ENCODE measurements around the gene SLC44A5. TPM values are rescaled to one million over a fixed set of nuclear protein-coding genes. Genes with fewer than 3 reads are reported as not detected.
"Not testable (repeated sequence)": the region's sequence is repeated elsewhere in the genome, so short reads cannot be mapped to it uniquely, and the experiment has no call there.

The SLC44A5 gene
- total and polyA plus RNA-seq, 9 donors = 0.12 to 1.4 (median 0.20) TPM

- H3K4me1 ChIP-seq (ENCODE audit: control insufficient read depth, insufficient read depth, low read length); H3K36me3 ChIP-seq (ENCODE audit: control insufficient read depth, insufficient read depth, low read length); DNase-seq; H3K4me3 ChIP-seq (ENCODE audit: low read length); H3K27ac ChIP-seq (ENCODE audit: low read length); H3K27me3 ChIP-seq (ENCODE audit: control insufficient read depth, insufficient read depth, low read length); H3K9me3 ChIP-seq (replicated peaks; ENCODE audit: control insufficient read depth, low read depth, low read length): not testable (repeated sequence)
- no CpG with 5 or more reads among the region's 2 CpGs for WGBS (ENCODE audit: insufficient coverage)
These were observed 347.3 kb downstream of the SLC44A5 start for GRCh38 chr1:75263616-75264015.

- not testable (repeated sequence) for H3K36me3 ChIP-seq (ENCODE audit: control insufficient read depth, insufficient read depth, low read length); DNase-seq; H3K4me1 ChIP-seq (ENCODE audit: control insufficient read depth, insufficient read depth, low read length); H3K9me3 ChIP-seq (replicated peaks; ENCODE audit: control insufficient read depth, low read depth, low read length); H3K27ac ChIP-seq (ENCODE audit: low read length); H3K4me3 ChIP-seq (ENCODE audit: low read length); H3K27me3 ChIP-seq (ENCODE audit: control insufficient read depth, insufficient read depth, low read length)
- WGBS (ENCODE audit: insufficient coverage) = no CpG with 5 or more reads among the region's 2 CpGs
These were observed 349.0 kb downstream of the SLC44A5 start for GRCh38 chr1:75261946-75262345.

DNA sequence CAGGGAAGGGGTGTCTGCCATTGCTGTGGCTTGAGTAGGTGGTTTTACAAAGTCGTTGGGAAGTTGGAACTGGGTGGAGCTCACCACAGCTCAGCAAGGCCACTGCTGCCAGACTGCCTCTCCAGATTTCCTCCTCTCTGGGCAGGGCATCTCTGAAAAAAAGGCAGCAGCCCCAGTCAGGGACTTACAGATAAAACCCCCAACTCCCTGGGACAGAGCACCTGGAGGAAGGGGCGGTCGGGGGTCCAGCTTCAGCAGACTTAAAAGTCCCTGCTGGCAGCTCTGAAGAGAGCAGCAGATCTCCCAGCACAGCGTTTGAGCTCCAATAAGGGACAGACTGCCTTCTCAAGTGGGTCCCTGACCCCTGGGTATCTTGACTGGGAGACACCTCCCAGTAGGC lies 352.6 kb downstream of the SLC44A5 start:
- H3K9me3 ChIP-seq (replicated peaks; ENCODE audit: control insufficient read depth, low read depth, low read length) = no peaks in the 10 kb centered on the region
- no peaks in the 10 kb centered on the region for H3K36me3 ChIP-seq (ENCODE audit: control insufficient read depth, insufficient read depth, low read length)
- H3K27me3 ChIP-seq (ENCODE audit: control insufficient read depth, insufficient read depth, low read length) = no peaks in the 10 kb centered on the region
- no peak overlapping the region for H3K27ac ChIP-seq (ENCODE audit: low read length)
- 71% methylated on average over 1 of the region's 4 CpGs for WGBS (ENCODE audit: insufficient coverage)
- H3K4me1 ChIP-seq (ENCODE audit: control insufficient read depth, insufficient read depth, low read length) = no peaks in the 10 kb centered on the region
- DNase-seq = no peak
- no peak overlapping the region for H3K4me3 ChIP-seq (ENCODE audit: low read length)

GRCh38 chr1:75257424-75257823 lies 353.5 kb downstream of the SLC44A5 start:
- no peak overlapping the region for H3K4me3 ChIP-seq (ENCODE audit: low read length)
- DNase-seq = no peak
- H3K9me3 ChIP-seq (replicated peaks; ENCODE audit: control insufficient read depth, low read depth, low read length) = no peaks in the 10 kb centered on the region
- no peaks in the 10 kb centered on the region for H3K4me1 ChIP-seq (ENCODE audit: control insufficient read depth, insufficient read depth, low read length)
- H3K27ac ChIP-seq (ENCODE audit: low read length) = no peak overlapping the region
- H3K36me3 ChIP-seq (ENCODE audit: control insufficient read depth, insufficient read depth, low read length) = no peaks in the 10 kb centered on the region
- no peaks in the 10 kb centered on the region for H3K27me3 ChIP-seq (ENCODE audit: control insufficient read depth, insufficient read depth, low read length)
- 60% methylated on average over 1 of the region's 2 CpGs for WGBS (ENCODE audit: insufficient coverage)

GRCh38 chr1:75250114-75250513 lies 360.8 kb downstream of the SLC44A5 start:
- H3K4me3 ChIP-seq (ENCODE audit: low read length); H3K9me3 ChIP-seq (replicated peaks; ENCODE audit: control insufficient read depth, low read depth, low read length); H3K4me1 ChIP-seq (ENCODE audit: control insufficient read depth, insufficient read depth, low read length); H3K27me3 ChIP-seq (ENCODE audit: control insufficient read depth, insufficient read depth, low read length); H3K36me3 ChIP-seq (ENCODE audit: control insufficient read depth, insufficient read depth, low read length); H3K27ac ChIP-seq (ENCODE audit: low read length); DNase-seq: not testable (repeated sequence)
- WGBS (ENCODE audit: insufficient coverage) = no CpG with 5 or more reads among the region's 4 CpGs

DNA sequence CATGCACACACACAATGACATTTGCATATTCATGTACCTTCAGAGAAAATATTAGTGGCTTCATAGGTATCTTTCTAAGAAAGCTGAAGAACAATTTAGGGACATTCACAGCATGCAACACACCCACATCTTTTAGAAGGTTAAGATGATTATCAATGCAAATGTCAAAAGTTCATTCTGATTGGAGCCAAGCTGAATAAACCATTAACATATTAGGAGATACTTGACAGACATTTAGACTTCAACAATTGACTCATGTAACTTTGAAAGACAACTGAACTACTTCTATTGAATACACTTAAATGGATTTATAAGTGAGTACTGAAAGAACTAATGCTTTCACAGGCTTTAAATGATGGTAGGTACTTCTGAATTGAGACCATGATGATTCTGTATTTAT lies 365.7 kb downstream of the SLC44A5 start:
- no peaks in the 10 kb centered on the region for H3K9me3 ChIP-seq (replicated peaks; ENCODE audit: control insufficient read depth, low read depth, low read length)
- no peaks in the 10 kb centered on the region for H3K4me1 ChIP-seq (ENCODE audit: control insufficient read depth, insufficient read depth, low read length)
- no peaks in the 10 kb centered on the region for H3K27me3 ChIP-seq (ENCODE audit: control insufficient read depth, insufficient read depth, low read length)
- H3K36me3 ChIP-seq (ENCODE audit: control insufficient read depth, insufficient read depth, low read length) = no peaks in the 10 kb centered on the region
- H3K27ac ChIP-seq (ENCODE audit: low read length) = no peak overlapping the region
- H3K4me3 ChIP-seq (ENCODE audit: low read length) = no peak overlapping the region
- no peak for DNase-seq

DNA sequence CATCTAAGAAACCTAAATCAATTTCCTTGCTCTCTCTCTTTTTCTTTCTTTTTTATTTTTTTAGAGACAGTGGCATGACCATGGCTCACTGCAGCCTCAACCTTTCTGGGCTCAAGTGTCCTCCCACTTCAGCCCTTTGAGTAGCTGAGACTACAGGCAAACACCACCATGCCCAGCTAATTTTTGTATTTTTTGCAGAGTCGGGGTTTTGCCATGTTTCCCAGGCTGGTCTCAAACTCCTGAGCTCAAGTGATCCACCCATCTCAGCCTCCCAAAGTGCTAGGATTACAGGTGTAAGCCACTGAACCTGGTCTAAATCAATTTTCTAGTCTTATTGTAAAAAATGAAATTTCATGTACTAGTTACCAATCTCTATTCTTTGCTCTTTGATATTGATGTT lies 367.8 kb downstream of the SLC44A5 start:
- Histone ChIP-seq H3K36me3 (ENCODE audit: control insufficient read depth, insufficient read depth, low read length) (no peaks in the 10 kb centered on the region), H3K27me3 (ENCODE audit: control insufficient read depth, insufficient read depth, low read length) (no peaks in the 10 kb centered on the region), H3K4me1 (ENCODE audit: control insufficient read depth, insufficient read depth, low read length) (no peaks in the 10 kb centered on the region), H3K27ac (ENCODE audit: low read length) (no peak overlapping the region), H3K9me3 (replicated peaks; ENCODE audit: control insufficient read depth, low read depth, low read length) (no peaks in the 10 kb centered on the region), H3K4me3 (ENCODE audit: low read length) (no peak overlapping the region)
- DNase-seq = no peak
- 100% methylated on average over 1 of the region's 1 CpG for WGBS (ENCODE audit: insufficient coverage)

- DNase-seq = no peak
- H3K4me3 ChIP-seq (ENCODE audit: low read length) = no peak overlapping the region
- H3K4me1 ChIP-seq (ENCODE audit: control insufficient read depth, insufficient read depth, low read length) = no peaks in the 10 kb centered on the region
- no peak overlapping the region for H3K27ac ChIP-seq (ENCODE audit: low read length)
- no peaks in the 10 kb centered on the region for H3K27me3 ChIP-seq (ENCODE audit: control insufficient read depth, insufficient read depth, low read length)
- H3K9me3 ChIP-seq (replicated peaks; ENCODE audit: control insufficient read depth, low read depth, low read length) = no peaks in the 10 kb centered on the region
- no peaks in the 10 kb centered on the region for H3K36me3 ChIP-seq (ENCODE audit: control insufficient read depth, insufficient read depth, low read length)
These were observed 373.6 kb downstream of the SLC44A5 start for GRCh38 chr1:75237316-75237715.

GRCh38 chr1:75234562-75234961 lies 376.4 kb downstream of the SLC44A5 start:
- no CpG with 5 or more reads among the region's 3 CpGs for WGBS (ENCODE audit: insufficient coverage)
- no peak for DNase-seq
- no peak overlapping the region for H3K27ac ChIP-seq (ENCODE audit: low read length)
- no peak overlapping the region for H3K4me3 ChIP-seq (ENCODE audit: low read length)
- no peaks in the 10 kb centered on the region for H3K4me1 ChIP-seq (ENCODE audit: control insufficient read depth, insufficient read depth, low read length)
- H3K27me3 ChIP-seq (ENCODE audit: control insufficient read depth, insufficient read depth, low read length) = no peaks in the 10 kb centered on the region
- H3K9me3 ChIP-seq (replicated peaks; ENCODE audit: control insufficient read depth, low read depth, low read length) = no peaks in the 10 kb centered on the region
- no peaks in the 10 kb centered on the region for H3K36me3 ChIP-seq (ENCODE audit: control insufficient read depth, insufficient read depth, low read length)

DNA sequence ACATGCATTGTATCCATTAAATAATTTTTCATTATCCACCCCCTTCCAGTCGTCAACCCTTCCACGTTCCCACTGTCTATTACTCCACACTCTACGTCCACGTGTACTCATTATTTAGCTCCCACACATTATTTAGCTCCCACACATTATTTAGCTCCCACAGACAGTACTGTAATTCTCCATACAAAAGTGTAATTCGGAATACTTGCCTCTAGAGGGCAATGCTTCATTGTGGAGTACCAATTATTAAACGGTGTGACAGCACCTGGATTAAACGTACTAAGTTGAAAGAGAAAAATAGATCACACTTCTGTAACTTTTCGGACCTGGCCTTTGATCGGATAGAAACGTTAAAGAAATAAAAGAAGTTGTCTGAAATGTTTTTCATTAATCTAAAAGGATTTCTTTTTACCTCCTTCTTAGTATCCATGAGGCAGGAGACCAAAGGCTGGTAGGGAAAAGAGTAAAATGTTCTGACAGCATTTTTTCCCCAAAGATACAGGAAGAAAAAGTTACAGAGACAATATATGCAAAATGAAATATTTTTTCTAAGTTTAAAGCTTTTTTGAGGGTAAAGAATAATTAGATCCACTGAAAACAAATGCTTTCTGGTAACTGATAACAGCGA lies 377.5 kb downstream of the SLC44A5 start:
- DNase-seq = peak; percentile 12
- Histone ChIP-seq H3K9me3 (replicated peaks; ENCODE audit: control insufficient read depth, low read depth, low read length) (no peaks in the 10 kb centered on the region), H3K27ac (ENCODE audit: low read length) (no peak overlapping the region), H3K4me3 (ENCODE audit: low read length) (no peak overlapping the region), H3K4me1 (ENCODE audit: control insufficient read depth, insufficient read depth, low read length) (no peaks in the 10 kb centered on the region), H3K27me3 (ENCODE audit: control insufficient read depth, insufficient read depth, low read length) (no peaks in the 10 kb centered on the region), H3K36me3 (ENCODE audit: control insufficient read depth, insufficient read depth, low read length) (no peaks in the 10 kb centered on the region)
- WGBS (ENCODE audit: insufficient coverage) = 9% methylated on average over 4 of the region's 11 CpGs

DNA sequence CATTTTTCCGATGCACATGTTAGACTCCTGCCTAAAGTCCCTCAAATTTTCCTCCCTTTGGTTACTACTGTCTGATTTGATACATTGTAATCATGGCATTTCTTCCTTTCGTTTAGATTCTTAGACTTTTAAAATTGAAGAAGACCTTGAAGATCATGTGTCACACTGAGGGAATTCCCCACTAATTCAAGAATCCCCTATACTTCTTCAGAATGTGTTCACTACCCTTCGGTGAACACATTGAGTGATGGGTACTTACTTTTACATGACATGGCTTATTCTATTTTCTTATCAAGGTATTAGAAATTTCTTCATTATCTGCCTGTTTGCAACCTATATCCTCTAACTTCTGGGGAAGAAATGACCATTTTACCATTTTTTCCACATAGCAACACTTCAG lies 390.8 kb downstream of the SLC44A5 start:
- H3K36me3 ChIP-seq (ENCODE audit: control insufficient read depth, insufficient read depth, low read length) = no peaks in the 10 kb centered on the region
- no peak for DNase-seq
- no peaks in the 10 kb centered on the region for H3K9me3 ChIP-seq (replicated peaks; ENCODE audit: control insufficient read depth, low read depth, low read length)
- H3K27ac ChIP-seq (ENCODE audit: low read length) = no peak overlapping the region
- no CpG with 5 or more reads among the region's 3 CpGs for WGBS (ENCODE audit: insufficient coverage)
- H3K4me1 ChIP-seq (ENCODE audit: control insufficient read depth, insufficient read depth, low read length) = no peaks in the 10 kb centered on the region
- H3K4me3 ChIP-seq (ENCODE audit: low read length) = no peak overlapping the region
- no peaks in the 10 kb centered on the region for H3K27me3 ChIP-seq (ENCODE audit: control insufficient read depth, insufficient read depth, low read length)
